Loucy (cell line): Measurements from ENCODE around the gene SLC9A1.
A peak's percentile ranks its signal among the peaks of the same experiment; 100 is the strongest.

ENCODE experiments used
- H2AFZ ChIP-seq: fragments of 200-600 bp; sonication (generic); 2 replicates; pipeline ENCODE4 v1.6.0; 2016; ENCODE audit warnings: antibody characterized with exemption, mild to moderate bottlenecking, low read length, moderate library complexity
- H3F3A ChIP-seq: fragments of 200-600 bp; 2 replicates; pipeline ENCODE4 v1.6.0; 2016; ENCODE audit warnings: antibody characterized with exemption, low read depth, mild to moderate bottlenecking
- H3K27me3 ChIP-seq: fragments of 200-600 bp; sonication (generic); 2 replicates; pipeline ENCODE4 v1.6.1; 2014; ENCODE audit warnings: low read length, mild to moderate bottlenecking; ENCODE audit not compliant: insufficient read depth, poor library complexity, severe bottlenecking
- H3K36me3 ChIP-seq: fragments of 200-600 bp; sonication (generic); 2 replicates; pipeline ENCODE4 v1.6.1; 2016; ENCODE audit warnings: low read length; ENCODE audit not compliant: insufficient read depth
- H3K4me1 ChIP-seq: fragments of 200-600 bp; sonication (generic); 2 replicates; pipeline ENCODE4 v1.5.1; 2014; ENCODE audit warnings: low read length, mild to moderate bottlenecking; ENCODE audit not compliant: insufficient read depth, poor library complexity, severe bottlenecking
- H3K4me2 ChIP-seq: fragments of 200-600 bp; sonication (generic); 2 replicates; pipeline ENCODE4 v1.6.0; 2014; ENCODE audit warnings: antibody characterized with exemption, low read length, low read depth, mild to moderate bottlenecking; ENCODE audit not compliant: poor library complexity, severe bottlenecking
- H3K4me3 ChIP-seq: fragments of 200-600 bp; sonication (generic); 2 replicates; pipeline ENCODE4 v1.5.1; 2014; ENCODE audit warnings: low read length, mild to moderate bottlenecking, mixed read lengths; ENCODE audit not compliant: poor library complexity, severe bottlenecking
- H3K79me2 ChIP-seq: fragments of 200-600 bp; sonication (generic); 2 replicates; pipeline ENCODE4 v1.6.1; 2014; ENCODE audit warnings: low read length; ENCODE audit not compliant: insufficient read depth
- H3K9ac ChIP-seq: fragments of 200-600 bp; sonication (generic); 2 replicates; pipeline ENCODE4 v1.6.0; 2014; ENCODE audit warnings: mild to moderate bottlenecking, low read depth, low read length, moderate library complexity; ENCODE audit not compliant: poor library complexity, severe bottlenecking
- H3K9me2 ChIP-seq: fragments of 200-600 bp; sonication (generic); replicated peaks from 2 replicates; pipeline ENCODE4 v1.6.1; 2016; ENCODE audit warnings: low read depth, low read length, mixed read lengths
- H3K9me3 ChIP-seq: fragments of 200-600 bp; sonication (generic); 2 replicates; pipeline ENCODE4 v1.6.1; 2014; ENCODE audit warnings: mild to moderate bottlenecking, antibody characterized with exemption, low read length, low read depth; ENCODE audit not compliant: insufficient read depth
- H4K20me1 ChIP-seq: fragments of 200-600 bp; sonication (generic); 2 replicates; pipeline ENCODE4 v1.6.0; 2014; ENCODE audit warnings: antibody characterized with exemption, low read length, mild to moderate bottlenecking; ENCODE audit not compliant: insufficient read depth, poor library complexity, severe bottlenecking
- EZH2phosphoT487 ChIP-seq: fragments of 200-600 bp; IDR thresholded peaks from 2 replicates; pipeline ENCODE4 v1.6.1; 2018; ENCODE audit warnings: antibody characterized with exemption, mild to moderate bottlenecking, moderate library complexity, borderline replicate concordance
- TF ChIP-seq, protein P1 (sequence below): fragments of 200-600 bp; sonication (generic); conservative IDR thresholded peaks from 2 replicates; pipeline ENCODE4 v1.5.1; 2014; ENCODE audit warnings: mild to moderate bottlenecking, antibody characterized with exemption, low read length

Gene SLC9A1

DNA sequence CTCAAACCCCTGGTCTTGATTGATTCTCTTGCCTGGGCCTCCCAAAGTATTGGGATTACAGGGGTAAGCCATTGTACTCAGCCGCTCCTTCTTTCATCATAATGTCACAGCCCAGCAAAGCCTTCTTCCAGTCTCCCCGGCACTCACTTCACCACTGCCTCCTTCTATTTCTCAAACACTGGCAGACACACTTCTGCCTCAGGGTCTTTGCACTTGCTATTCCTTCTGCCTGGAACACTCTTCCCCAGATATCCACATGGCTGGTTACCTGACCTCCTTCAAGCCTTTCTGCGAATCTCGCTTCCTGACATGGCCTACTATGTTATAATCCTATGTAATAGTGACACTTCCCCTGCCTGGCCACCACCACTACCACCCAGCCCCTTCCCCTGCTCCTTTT, 7.2 kb upstream of the SLC9A1 start:
- TF ChIP-seq EZH2phosphoT487 = no peak
- TF ChIP-seq, protein P1, sequence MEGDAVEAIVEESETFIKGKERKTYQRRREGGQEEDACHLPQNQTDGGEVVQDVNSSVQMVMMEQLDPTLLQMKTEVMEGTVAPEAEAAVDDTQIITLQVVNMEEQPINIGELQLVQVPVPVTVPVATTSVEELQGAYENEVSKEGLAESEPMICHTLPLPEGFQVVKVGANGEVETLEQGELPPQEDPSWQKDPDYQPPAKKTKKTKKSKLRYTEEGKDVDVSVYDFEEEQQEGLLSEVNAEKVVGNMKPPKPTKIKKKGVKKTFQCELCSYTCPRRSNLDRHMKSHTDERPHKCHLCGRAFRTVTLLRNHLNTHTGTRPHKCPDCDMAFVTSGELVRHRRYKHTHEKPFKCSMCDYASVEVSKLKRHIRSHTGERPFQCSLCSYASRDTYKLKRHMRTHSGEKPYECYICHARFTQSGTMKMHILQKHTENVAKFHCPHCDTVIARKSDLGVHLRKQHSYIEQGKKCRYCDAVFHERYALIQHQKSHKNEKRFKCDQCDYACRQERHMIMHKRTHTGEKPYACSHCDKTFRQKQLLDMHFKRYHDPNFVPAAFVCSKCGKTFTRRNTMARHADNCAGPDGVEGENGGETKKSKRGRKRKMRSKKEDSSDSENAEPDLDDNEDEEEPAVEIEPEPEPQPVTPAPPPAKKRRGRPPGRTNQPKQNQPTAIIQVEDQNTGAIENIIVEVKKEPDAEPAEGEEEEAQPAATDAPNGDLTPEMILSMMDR = no peak
- no peak overlapping the region for H2AFZ ChIP-seq
- no peaks in the 10 kb centered on the region for H3K4me1 ChIP-seq

DNA sequence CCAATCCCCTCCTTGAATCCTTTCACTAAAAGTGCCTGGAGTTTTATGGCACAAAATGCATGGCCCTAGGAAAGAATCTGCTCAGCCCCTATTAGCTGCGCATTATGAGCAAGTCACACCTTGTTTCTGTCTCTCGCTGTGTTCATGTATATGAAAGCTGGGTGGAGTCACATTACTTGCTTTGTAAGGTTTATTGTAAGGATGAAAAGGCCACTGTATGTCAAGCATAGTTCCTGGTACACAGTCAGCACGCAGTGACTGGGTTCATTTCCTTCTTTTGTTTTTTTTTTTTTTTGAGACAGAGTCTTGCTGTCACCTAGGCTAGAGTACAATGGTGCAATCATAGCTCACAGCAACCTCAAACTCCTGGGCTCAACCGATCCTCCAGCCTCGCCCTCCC, 6.7 kb upstream of the SLC9A1 start:
- no peaks in the 10 kb centered on the region for H3K9me2 ChIP-seq
- H3K9me3 ChIP-seq = no peaks in the 10 kb centered on the region
- H3K4me1 ChIP-seq = no peaks in the 10 kb centered on the region
- H3K27me3 ChIP-seq = no peaks in the 10 kb centered on the region
- no peak overlapping the region for H3K9ac ChIP-seq
- H4K20me1 ChIP-seq = no peaks in the 10 kb centered on the region
- TF ChIP-seq EZH2phosphoT487 = no peak
- TF ChIP-seq, protein P1 = no peak
- H3K4me3 ChIP-seq = no peak overlapping the region
- H2AFZ ChIP-seq = no peak overlapping the region; the same call in 1 of the 2 replicates
- H3F3A ChIP-seq = no peaks in the 10 kb centered on the region
- no peaks in the 10 kb centered on the region for H3K36me3 ChIP-seq
- H3K4me2 ChIP-seq = no peak overlapping the region
- H3K79me2 ChIP-seq = no peaks in the 10 kb centered on the region

More for the DNA sequence above, 7.2 kb upstream of the SLC9A1 start:
- Histone ChIP-seq H3K27me3 (no peaks in the 10 kb centered on the region), H3K9me3 (no peaks in the 10 kb centered on the region), H3K4me2 (no peak overlapping the region), H3K9me2 (no peaks in the 10 kb centered on the region), H3F3A (no peaks in the 10 kb centered on the region), H3K4me3 (no peak overlapping the region), H3K79me2 (no peaks in the 10 kb centered on the region), H3K9ac (no peak overlapping the region), H4K20me1 (no peaks in the 10 kb centered on the region), H3K36me3 (no peaks in the 10 kb centered on the region)

DNA sequence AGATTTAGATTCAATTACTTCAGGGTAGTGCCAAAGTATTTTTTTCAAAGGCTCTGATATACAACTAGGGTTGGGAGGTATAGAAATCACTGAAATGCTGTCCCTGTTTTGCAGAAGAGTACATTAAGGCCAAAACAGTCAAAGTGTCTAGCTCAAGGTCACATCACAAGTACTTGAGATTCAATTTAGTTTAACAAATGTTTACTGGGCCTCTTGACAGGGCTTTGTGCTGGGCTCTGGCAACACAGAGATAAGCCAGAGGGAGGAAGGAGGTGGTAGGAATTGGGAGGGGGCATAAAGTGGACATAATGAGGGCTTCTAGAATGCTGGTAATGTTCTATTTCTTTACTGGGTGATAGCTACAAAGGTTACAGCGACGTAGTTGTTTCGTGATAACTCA, 2.3 kb upstream of the SLC9A1 start:
- Histone ChIP-seq H3K36me3 (no peaks in the 10 kb centered on the region), H3K79me2 (peaks cover 27% of the 10 kb centered on the region), H3K9ac (no peak overlapping the region), H3K27me3 (no peaks in the 10 kb centered on the region), H3K9me3 (no peaks in the 10 kb centered on the region), H3K4me2 (no peak overlapping the region), H4K20me1 (peaks cover 15% of the 10 kb centered on the region), H2AFZ (0 out of 2 replicates have a peak overlapping the region, but pooled peaks have one; percentile 28), H3K4me3 (no peak overlapping the region), H3K4me1 (peaks cover 29% of the 10 kb centered on the region), H3F3A (no peaks in the 10 kb centered on the region), H3K9me2 (no peaks in the 10 kb centered on the region)
- no peak for TF ChIP-seq EZH2phosphoT487
- TF ChIP-seq, protein P1 = no peak
